ENCODE data around the gene LRRC15. TPM values are rescaled to one million over a fixed set of nuclear protein-coding genes. Genes with fewer than 3 reads are reported as not detected.
A peak's percentile ranks its signal among the peaks of the same experiment; 100 is the strongest.

Gene LRRC15
- polyA plus RNA-seq, 3 donors: not detected

GRCh38 chr3:194324823-194325327 is 44.7 kb downstream of the LRRC15 start:
- Mint-ChIP-seq H3K4me3 (no peak overlapping the region), H3K27me3 (ENCODE audit: low read depth in 3 of 3) (peaks cover 11 to 19% (median 11%) of the 10 kb centered on the region in 3 donors), H3K4me1 (peaks cover 8% of the 10 kb centered on the region), H3K36me3 (no peaks in the 10 kb centered on the region), H3K9me3 (peaks cover 0 to 2% (median 0%) of the 10 kb centered on the region in 7 donors), H3K27ac (no peak overlapping the region)
- H2AFZ ChIP-seq (ENCODE audit: insufficient read depth, low read depth, low read length, poor library complexity, severe bottlenecking): no peak overlapping the region
- TF ChIP-seq CTCF (IDR thresholded peaks at IDR 0.05): no peak
- H3K4me2 ChIP-seq (replicated peaks; ENCODE audit: extremely low read depth, low read length, poor library complexity, severe bottlenecking): no peak overlapping the region
- H3K9ac ChIP-seq (ENCODE audit: insufficient read depth, low read length, poor library complexity, severe bottlenecking): no peak overlapping the region
- peaks cover 4 to 13% of the 10 kb centered on the region in 2 donors for H3K4me1 ChIP-seq (ENCODE audit: control insufficient read depth in 1 of 2, insufficient read depth in 2 of 2, low read length in 2 of 2)
- no peak overlapping the region for H3K27ac ChIP-seq (ENCODE audit: low read depth in 1 of 2, low read length in 2 of 2)
- H3K4me3 ChIP-seq (replicated peaks in 1 of 3; ENCODE audit: low read depth in 2 of 3, low read length in 3 of 3): peak overlapping the region in 1 of 3 experiments; percentile 48
- H3K79me2 ChIP-seq (ENCODE audit: insufficient read depth, low read length): no peaks in the 10 kb centered on the region
- peaks cover 0 to 8% of the 10 kb centered on the region in 2 donors for H3K27me3 ChIP-seq (ENCODE audit: control insufficient read depth in 2 of 2, insufficient read depth in 2 of 2, low read length in 2 of 2)
- H3K36me3 ChIP-seq (replicated peaks in 1 of 2; ENCODE audit: control insufficient read depth in 1 of 2, insufficient read depth in 2 of 2, low read length in 2 of 2): no peaks in the 10 kb centered on the region
- peaks cover 0 to 5% of the 10 kb centered on the region in 2 donors for H3K9me3 ChIP-seq (replicated peaks in 1 of 2; ENCODE audit: control insufficient read depth in 1 of 2, insufficient read depth in 1 of 2, low read length in 2 of 2)
- H4K20me1 ChIP-seq (ENCODE audit: insufficient read depth, low read length): no peaks in the 10 kb centered on the region
- WGBS (ENCODE audit: insufficient coverage): 97% methylated on average over 3 of the region's 3 CpGs
- intact Hi-C loops (cut with micrococcal nuclease): no loop called here
- DNase-seq: no peak

- peak overlapping the region in 1 of 7 donors; percentile 6 for H3K27ac Mint-ChIP-seq
- H3K27me3 Mint-ChIP-seq (ENCODE audit: low read depth in 3 of 3): peaks cover 11 to 23% (median 14%) of the 10 kb centered on the region in 3 donors
- peaks cover 2 to 6% (median 5%) of the 10 kb centered on the region in 7 donors for H3K9me3 Mint-ChIP-seq
- Histone ChIP-seq H3K79me2 (ENCODE audit: insufficient read depth, low read length) (no peaks in the 10 kb centered on the region), H3K9ac (ENCODE audit: insufficient read depth, low read length, poor library complexity, severe bottlenecking) (no peak overlapping the region), H3K9me3 (replicated peaks in 1 of 2; ENCODE audit: control insufficient read depth in 1 of 2, insufficient read depth in 1 of 2, low read length in 2 of 2) (peaks cover under 1 to 5% of the 10 kb centered on the region in 2 donors), H4K20me1 (ENCODE audit: insufficient read depth, low read length) (no peaks in the 10 kb centered on the region), H3K4me1 (ENCODE audit: control insufficient read depth in 1 of 2, insufficient read depth in 2 of 2, low read length in 2 of 2) (peaks cover 4 to 13% of the 10 kb centered on the region in 2 donors), H2AFZ (ENCODE audit: insufficient read depth, low read depth, low read length, poor library complexity, severe bottlenecking) (peak overlapping the region; percentile 77), H3K4me2 (replicated peaks; ENCODE audit: extremely low read depth, low read length, poor library complexity, severe bottlenecking) (peak overlapping the region; percentile 58), H3K4me3 (replicated peaks in 1 of 3; ENCODE audit: low read depth in 2 of 3, low read length in 3 of 3) (peak overlapping the region in 2 of 3 experiments; percentile 5 to 48), H3K36me3 (replicated peaks in 1 of 2; ENCODE audit: control insufficient read depth in 1 of 2, insufficient read depth in 2 of 2, low read length in 2 of 2) (no peaks in the 10 kb centered on the region), H3K27me3 (ENCODE audit: control insufficient read depth in 2 of 2, insufficient read depth in 2 of 2, low read length in 2 of 2) (peaks cover 0 to 10% of the 10 kb centered on the region in 2 donors), H3K27ac (ENCODE audit: low read depth in 1 of 2, low read length in 2 of 2) (no peak overlapping the region)
- TF ChIP-seq CTCF (IDR thresholded peaks at IDR 0.05): no peak
- peaks cover 8% of the 10 kb centered on the region for H3K4me1 Mint-ChIP-seq
- H3K4me3 Mint-ChIP-seq: no peak overlapping the region
- WGBS (ENCODE audit: insufficient coverage): 17% methylated on average over 36 of the region's 39 CpGs
- H3K36me3 Mint-ChIP-seq: no peaks in the 10 kb centered on the region
- intact Hi-C loops (cut with micrococcal nuclease): no loop called here
- DNase-seq: peak in 2 of 3 donors; percentile 17 to 33
Measured at GRCh38 chr3:194323785-194324735, 45.5 kb downstream of the LRRC15 start.

Measured in CD14-positive monocyte (primary cell).